Mucosa of descending colon (tissue), 3 donors: ENCODE data around the gene BCL7C. TPM values are rescaled to one million over a fixed set of nuclear protein-coding genes. Genes with fewer than 3 reads are reported as not detected.
A peak's percentile ranks its signal among the peaks of the same experiment; 100 is the strongest.

Source experiments
- ATAC-seq: fragments of 200-7000 bp; cut with Tn5 transposase; one replicate; pipeline ENCODE4 v1.9.1; 2020; ENCODE audit warnings: mild to moderate bottlenecking, moderate library complexity
- DNase-seq, 3 donors: peaks; one replicate each; pipeline ENCODE4 v3.0.0-alpha.2; 2020
- H3K36me3 ChIP-seq: fragments of 200-600 bp; one replicate; pipeline ENCODE4 v1.8.0; 2021; ENCODE audit warnings: low read depth, mild to moderate bottlenecking
- H3K4me1 ChIP-seq: fragments of 200-600 bp; one replicate; pipeline ENCODE4 v1.8.0; 2021; ENCODE audit warnings: low read depth, mild to moderate bottlenecking
- H3K4me3 ChIP-seq: fragments of 200-600 bp; one replicate; pipeline ENCODE4 v1.8.0; 2021; ENCODE audit warnings: mild to moderate bottlenecking
- H3K9me3 ChIP-seq: fragments of 200-600 bp; one replicate; pipeline ENCODE4 v1.8.0; 2021; ENCODE audit warnings: mild to moderate bottlenecking
- CTCF ChIP-seq: fragments of 200-600 bp; IDR thresholded peaks from one replicate; pipeline ENCODE4 v1.8.0; 2022; ENCODE audit warnings: antibody characterized with exemption, mild to moderate bottlenecking
- intact Hi-C, 2 donors: fragments of 100-400 bp; cut with DNase I in 1 of 2; cut with micrococcal nuclease in 1 of 2; formaldehyde crosslinking; loops; one replicate each; pipeline versions ENCODE4 v1.11.0 to v1.11.1; 2022; cut with DNase I, micrococcal nuclease
- total RNA-seq, 3 donors: library from RNA; stranded (reverse); fragmentation: NEBNext Ultra II Directional in 2 of 3; extraction: Animal tissue kit (Norgen Biotek cat#: 25700) in 2 of 3; gene quantifications; one replicate each; pipeline versions ENCODE4 v1.2.1 to v1.2.4, GENCODE V29; 2021 to 2023
- donor health status: DM: no; HTN: no; CAD: no; lungs with moderate emphysema.
- donor health status: DM: no; HTN: no; CAD: no.
- donor health status: DM: no; HTN: yes; CAD: no.

BCL7C gene
- total RNA-seq, 3 donors from 2014 or later = 20.8 to 30.6 (median 25.3) TPM

- Histone ChIP-seq H3K36me3 (no peaks in the 10 kb centered on the region), H3K4me1 (no peaks in the 10 kb centered on the region), H3K9me3 (no peaks in the 10 kb centered on the region), H3K4me3 (no peak overlapping the region)
- ATAC-seq = no peak
- TF ChIP-seq CTCF = no peak
- DNase-seq = no peak
- intact Hi-C loops = loop anchor here in 1 of 2 donors (5.0 kb wide), 1 partner anchor 73 kb away; no protein-coding TSS in a partner anchor
Measured at GRCh38 chr16:30910427-30911029, 16.7 kb upstream of the BCL7C start.

- Histone ChIP-seq H3K36me3 (no peaks in the 10 kb centered on the region), H3K9me3 (no peaks in the 10 kb centered on the region), H3K4me3 (no peak overlapping the region), H3K4me1 (no peaks in the 10 kb centered on the region)
- no peak for TF ChIP-seq CTCF
- intact Hi-C loops = no loop called here
- DNase-seq = no peak
- ATAC-seq = no peak
Measured at GRCh38 chr16:30907064-30907463, 13.2 kb upstream of the BCL7C start.

GRCh38 chr16:30904114-30904780, 10.4 kb upstream of the BCL7C start:
- ATAC-seq (no peak), DNase-seq (no peak)
- no peaks in the 10 kb centered on the region for H3K36me3 ChIP-seq
- intact Hi-C loops = no loop called here
- peaks cover 3% of the 10 kb centered on the region for H3K4me1 ChIP-seq
- TF ChIP-seq CTCF = no peak
- H3K4me3 ChIP-seq = no peak overlapping the region
- no peaks in the 10 kb centered on the region for H3K9me3 ChIP-seq

- H3K9me3 ChIP-seq = no peaks in the 10 kb centered on the region
- peaks cover 3% of the 10 kb centered on the region for H3K4me1 ChIP-seq
- no peaks in the 10 kb centered on the region for H3K36me3 ChIP-seq
- ATAC-seq = peak; percentile 10
- no peak overlapping the region for H3K4me3 ChIP-seq
- DNase-seq = peak in 1 of 3 donors; percentile 24
- intact Hi-C loops = no loop called here
- TF ChIP-seq CTCF = no peak
Measured at GRCh38 chr16:30903596-30903995, 9.7 kb upstream of the BCL7C start.

- Histone ChIP-seq H3K36me3 (no peaks in the 10 kb centered on the region), H3K4me3 (no peak overlapping the region), H3K4me1 (peaks cover 3% of the 10 kb centered on the region), H3K9me3 (no peaks in the 10 kb centered on the region)
- no peak for TF ChIP-seq CTCF
- intact Hi-C loops = no loop called here
- no peak for DNase-seq
- peak; percentile 6 for ATAC-seq
Measured at GRCh38 chr16:30903002-30903401, 9.1 kb upstream of the BCL7C start.
